Measurements from ENCODE around the gene MIPOL1. TPM values are rescaled to one million over a fixed set of nuclear protein-coding genes. Genes with fewer than 3 reads are reported as not detected.

The MIPOL1 gene
- total and polyA plus RNA-seq, 2 donors from 2014 or later, result 4.4 to 14.8 TPM

DNA sequence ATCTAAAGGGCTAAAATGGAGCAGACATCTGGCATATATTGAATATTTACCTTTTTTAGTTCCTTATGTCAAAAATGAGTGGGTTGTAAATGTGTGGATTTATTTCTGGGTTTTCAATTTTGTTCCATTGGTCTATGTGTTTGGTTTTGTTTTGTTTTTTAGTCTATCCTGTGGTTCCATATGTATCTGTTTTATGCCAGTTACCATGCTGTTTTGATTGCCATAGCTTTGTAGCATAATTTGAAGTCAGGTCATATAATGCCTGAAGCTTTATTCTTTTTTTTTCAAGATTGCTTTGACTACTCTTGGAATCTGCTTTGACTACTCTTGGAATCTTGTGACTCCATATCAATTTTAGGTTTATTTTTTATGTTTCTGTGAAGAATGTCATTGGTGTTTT lies 133.2 kb downstream of the MIPOL1 start:
- Histone ChIP-seq H3K9ac (ENCODE audit: low read length in 3 of 3) (no peak overlapping the region), H3K4me1 (ENCODE audit: control insufficient read depth in 2 of 3, insufficient read depth in 2 of 3, low read depth in 1 of 3, low read length in 3 of 3) (no peaks in the 10 kb centered on the region), H3K27ac (ENCODE audit: low read depth in 2 of 2, low read length in 2 of 2) (no peak overlapping the region), H3K9me3 (ENCODE audit: control insufficient read depth in 2 of 3, insufficient read depth in 1 of 3, low read length in 3 of 3) (peaks cover 0 to 4% (median 0%) of the 10 kb centered on the region in 3 donors), H3K36me3 (ENCODE audit: control insufficient read depth in 2 of 3, insufficient read depth in 3 of 3, low read length in 3 of 3) (no peaks in the 10 kb centered on the region), H3K4me3 (ENCODE audit: low read length in 3 of 3) (no peak overlapping the region), H3K27me3 (ENCODE audit: control insufficient read depth, insufficient read depth, low read length) (no peaks in the 10 kb centered on the region)
- DNase-seq, result no peak
- TF ChIP-seq, protein P1, sequence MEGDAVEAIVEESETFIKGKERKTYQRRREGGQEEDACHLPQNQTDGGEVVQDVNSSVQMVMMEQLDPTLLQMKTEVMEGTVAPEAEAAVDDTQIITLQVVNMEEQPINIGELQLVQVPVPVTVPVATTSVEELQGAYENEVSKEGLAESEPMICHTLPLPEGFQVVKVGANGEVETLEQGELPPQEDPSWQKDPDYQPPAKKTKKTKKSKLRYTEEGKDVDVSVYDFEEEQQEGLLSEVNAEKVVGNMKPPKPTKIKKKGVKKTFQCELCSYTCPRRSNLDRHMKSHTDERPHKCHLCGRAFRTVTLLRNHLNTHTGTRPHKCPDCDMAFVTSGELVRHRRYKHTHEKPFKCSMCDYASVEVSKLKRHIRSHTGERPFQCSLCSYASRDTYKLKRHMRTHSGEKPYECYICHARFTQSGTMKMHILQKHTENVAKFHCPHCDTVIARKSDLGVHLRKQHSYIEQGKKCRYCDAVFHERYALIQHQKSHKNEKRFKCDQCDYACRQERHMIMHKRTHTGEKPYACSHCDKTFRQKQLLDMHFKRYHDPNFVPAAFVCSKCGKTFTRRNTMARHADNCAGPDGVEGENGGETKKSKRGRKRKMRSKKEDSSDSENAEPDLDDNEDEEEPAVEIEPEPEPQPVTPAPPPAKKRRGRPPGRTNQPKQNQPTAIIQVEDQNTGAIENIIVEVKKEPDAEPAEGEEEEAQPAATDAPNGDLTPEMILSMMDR (IDR thresholded peaks at IDR 0.05; ENCODE audit: borderline replicate concordance, extremely low read depth, insufficient read depth), result no peak
- FAIRE-seq, result no peak
- intact Hi-C loops (cut with DNase I), result no loop called here

DNA sequence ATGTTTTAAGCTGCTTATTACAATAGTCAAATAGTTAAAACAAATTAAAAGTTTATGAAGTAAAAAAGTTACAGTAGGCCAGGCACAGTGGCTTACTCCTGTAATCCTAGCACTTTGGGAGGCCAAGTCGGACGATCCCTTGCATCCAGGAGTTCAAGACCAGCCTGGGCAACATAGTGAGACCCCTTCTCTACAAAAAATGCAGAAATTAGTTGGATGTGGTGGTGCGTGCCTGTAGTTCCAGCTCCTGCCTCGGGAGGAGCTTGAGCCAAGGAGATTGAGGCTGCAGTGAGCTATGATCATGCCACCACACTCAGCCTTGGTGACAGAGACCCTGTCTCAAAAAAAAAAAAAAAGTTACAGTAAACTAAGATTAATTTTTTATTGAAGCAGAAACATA lies 142.6 kb downstream of the MIPOL1 start:
- FAIRE-seq, result no peak
- TF ChIP-seq, protein P1 (IDR thresholded peaks at IDR 0.05; ENCODE audit: borderline replicate concordance, extremely low read depth, insufficient read depth), result no peak
- H3K9me3 ChIP-seq (ENCODE audit: control insufficient read depth in 2 of 3, insufficient read depth in 1 of 3, low read length in 3 of 3), result no peaks in the 10 kb centered on the region

DNA sequence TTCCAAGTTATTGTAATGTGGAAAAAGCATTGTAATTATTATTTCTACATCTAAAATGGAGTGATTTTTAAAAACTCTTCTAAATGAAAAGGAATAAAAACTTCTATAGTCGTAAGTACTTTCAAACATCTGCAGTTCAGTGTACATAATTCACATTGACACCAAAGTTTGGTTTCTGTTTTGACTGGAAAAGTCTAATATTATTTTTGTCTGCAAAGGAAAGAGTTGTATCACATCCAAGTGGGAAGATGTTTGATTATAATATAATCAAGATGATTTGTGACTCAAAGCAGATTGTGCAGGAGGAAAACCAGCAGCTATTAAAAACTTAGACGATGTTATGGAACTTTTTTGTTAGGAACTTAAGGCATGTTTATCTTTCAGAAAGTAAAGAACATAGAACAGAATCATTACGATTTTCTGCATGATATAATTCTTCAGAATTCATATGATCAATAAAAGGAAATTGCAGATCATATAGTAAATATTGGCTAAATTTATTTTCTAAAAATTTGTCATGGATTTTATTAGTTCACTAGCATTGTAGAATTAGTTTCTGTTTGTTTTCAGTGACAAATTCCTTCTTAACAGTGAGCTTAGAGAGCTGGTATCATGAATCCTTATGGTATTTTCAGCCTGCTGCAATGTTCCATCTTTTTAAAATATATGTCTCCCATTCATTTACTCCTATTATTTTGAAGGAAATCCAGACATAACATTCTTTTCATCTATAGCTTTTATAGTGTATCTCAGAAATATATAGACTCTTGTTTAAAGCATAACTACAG lies 145.8 kb downstream of the MIPOL1 start:
- TF ChIP-seq, protein P1 (IDR thresholded peaks at IDR 0.05; ENCODE audit: borderline replicate concordance, extremely low read depth, insufficient read depth), result no peak
- DNase-seq, result peak in 2 of 5 donors; percentile 20 to 49
- Histone ChIP-seq H3K9me3 (ENCODE audit: control insufficient read depth in 2 of 3, insufficient read depth in 1 of 3, low read length in 3 of 3) (no peaks in the 10 kb centered on the region), H3K4me1 (ENCODE audit: control insufficient read depth in 2 of 3, insufficient read depth in 2 of 3, low read depth in 1 of 3, low read length in 3 of 3) (no peaks in the 10 kb centered on the region), H3K27me3 (ENCODE audit: control insufficient read depth, insufficient read depth, low read length) (no peaks in the 10 kb centered on the region), H3K9ac (ENCODE audit: low read length in 3 of 3) (no peak overlapping the region), H3K27ac (ENCODE audit: low read depth in 2 of 2, low read length in 2 of 2) (no peak overlapping the region), H3K4me3 (ENCODE audit: low read length in 3 of 3) (no peak overlapping the region), H3K36me3 (ENCODE audit: control insufficient read depth in 2 of 3, insufficient read depth in 3 of 3, low read length in 3 of 3) (no peaks in the 10 kb centered on the region)
- FAIRE-seq, result peak; percentile 38
- intact Hi-C loops (cut with DNase I), result no loop called here

More for the DNA sequence above, 142.6 kb downstream of the MIPOL1 start:
- Histone ChIP-seq H3K4me1 (ENCODE audit: control insufficient read depth in 2 of 3, insufficient read depth in 2 of 3, low read depth in 1 of 3, low read length in 3 of 3) (no peaks in the 10 kb centered on the region), H3K9ac (ENCODE audit: low read length in 3 of 3) (no peak overlapping the region), H3K36me3 (ENCODE audit: control insufficient read depth in 2 of 3, insufficient read depth in 3 of 3, low read length in 3 of 3) (no peaks in the 10 kb centered on the region), H3K27ac (ENCODE audit: low read depth in 2 of 2, low read length in 2 of 2) (no peak overlapping the region), H3K27me3 (ENCODE audit: control insufficient read depth, insufficient read depth, low read length) (no peaks in the 10 kb centered on the region), H3K4me3 (ENCODE audit: low read length in 3 of 3) (no peak overlapping the region)
- no peak for DNase-seq
- intact Hi-C loops (cut with DNase I), result no loop called here
